Suprapubic skin (tissue), 4 donors: ENCODE measurements around the gene CLIP2.

Experiments
- CTCF ChIP-seq, 2 donors: fragments of 200-600 bp in 1 of 2; fragments of 450-650 bp in 1 of 2; sonication (generic) in 1 of 2; IDR thresholded peaks; one replicate each; pipeline ENCODE4 v1.5.1; 2016 to 2019; ENCODE audit warnings: antibody characterized with exemption in 2 of 2, mild to moderate bottlenecking in 1 of 2, moderate library complexity in 1 of 2
- POLR2A ChIP-seq, 2 donors: fragments of 450-650 bp; IDR thresholded peaks; one replicate each; pipeline ENCODE4 v1.6.1; 2017; ENCODE audit warnings: antibody characterized with exemption in 2 of 2, mild to moderate bottlenecking in 2 of 2, moderate library complexity in 2 of 2
- POLR2AphosphoS5 ChIP-seq, 3 donors: sonication (generic); formaldehyde crosslinking; IDR thresholded peaks; one replicate each; pipeline ENCODE4 v1.6.1; 2017; ENCODE audit warnings: antibody characterized with exemption in 3 of 3

GRCh38 chr7:74254129-74254857 is 34.9 kb upstream of the CLIP2 start, which contains the start of gene RFC2:
- TF ChIP-seq CTCF (IDR thresholded peaks at IDR 0.05) (peak; percentile 45 to 46), POLR2A (IDR thresholded peaks at IDR 0.05) (peak in 1 of 2 donors; percentile 65), POLR2AphosphoS5 (IDR thresholded peaks at IDR 0.05) (peak; percentile 28 to 99 (median 89))
